Suppressor macrophage treated with lipopolysaccharide for 1 hour (primary cell): Measurements from ENCODE around the gene CDYL2.
"Not testable (repeated sequence)": the region's sequence is repeated elsewhere in the genome, so short reads cannot be mapped to it uniquely, and the experiment has no call there.

ENCODE experiments used
- DNase-seq, 3 donors: peaks; one replicate each; pipeline ENCODE4 v3.0.0-alpha.2; 2020 to 2022

Gene CDYL2

GRCh38 chr16:80804526-80805383 lies at the start of gene CDYL2:
Gene CDYL2, minus strand, starts transcription at chr16:80804598. Its CDS starts 425 bp downstream, at chr16:80804173.
- peak; percentile 78 to 95 (median 86) for DNase-seq

DNA sequence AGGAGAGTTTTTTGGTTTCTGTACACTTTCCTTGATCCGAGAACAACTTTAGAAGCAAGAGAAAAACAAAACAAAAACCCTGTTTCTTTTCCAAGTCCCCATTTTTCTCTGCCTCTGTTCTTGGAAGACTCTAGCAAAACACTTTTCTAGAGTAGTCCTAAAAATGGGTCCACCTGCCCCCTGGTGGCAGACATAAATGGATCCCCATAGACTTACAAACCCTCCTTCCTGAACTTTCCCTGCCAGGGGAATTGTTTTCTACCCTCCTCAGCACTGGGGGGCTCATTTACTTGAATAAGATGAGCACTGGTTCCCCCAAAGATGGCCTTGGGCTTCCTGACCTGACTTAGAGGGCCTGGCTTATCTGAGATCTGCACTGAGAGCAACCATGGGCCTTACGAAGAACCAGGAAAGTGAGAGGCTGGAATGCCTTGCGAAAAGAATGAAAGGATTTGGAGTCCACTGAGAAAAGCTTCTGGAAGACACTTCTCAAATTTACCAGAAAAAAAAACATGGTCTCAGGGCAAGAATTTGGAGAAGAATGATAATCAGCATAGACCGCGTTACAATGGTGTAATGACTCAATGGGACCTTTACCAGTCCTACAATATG lies 48.0 kb upstream of the CDYL2 start:
- peak; percentile 41 to 60 (median 42) for DNase-seq

DNA sequence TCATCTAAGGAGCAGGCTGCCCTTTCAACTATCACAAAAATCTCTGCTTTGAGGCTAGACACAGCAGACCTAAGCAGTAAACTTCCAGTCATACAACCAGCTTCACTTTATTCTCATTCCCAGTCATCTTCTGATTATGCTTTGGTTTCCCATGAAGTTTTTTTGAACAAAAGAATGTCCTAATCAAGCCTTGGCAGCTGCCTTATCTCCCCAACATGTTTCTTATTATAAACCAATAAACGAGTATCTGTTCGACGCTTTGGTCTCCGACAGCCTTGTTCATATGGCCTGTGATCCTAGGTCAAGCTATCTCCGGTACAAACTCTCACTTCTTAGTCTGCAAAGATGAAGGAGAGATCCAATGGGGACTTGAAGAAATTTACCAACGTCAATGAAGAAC lies 47.4 kb upstream of the CDYL2 start:
- DNase-seq = no peak

DNA sequence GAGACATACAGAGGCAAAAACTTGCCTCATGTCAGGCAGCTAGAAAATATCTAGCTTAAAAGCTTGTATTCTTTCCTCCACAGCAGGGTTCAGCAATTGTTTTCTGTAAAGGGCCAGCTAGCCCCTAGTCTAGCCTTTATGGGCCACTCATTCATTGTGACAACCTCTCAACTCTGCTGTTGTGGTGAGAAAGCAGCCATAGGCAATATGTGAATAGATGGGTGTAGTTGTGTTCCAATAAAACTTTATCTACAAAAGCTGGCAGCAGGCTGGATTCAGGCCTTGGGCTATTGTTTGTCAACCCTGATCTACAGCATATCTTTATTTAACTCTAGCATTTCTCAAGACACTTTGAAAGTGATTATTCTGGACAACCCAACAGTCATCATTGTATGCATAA lies 46.4 kb upstream of the CDYL2 start:
- DNase-seq = no peak

GRCh38 chr16:80848862-80849261 lies 44.5 kb upstream of the CDYL2 start:
- no peak for DNase-seq

GRCh38 chr16:80846680-80847079 lies 42.3 kb upstream of the CDYL2 start:
- DNase-seq = no peak

GRCh38 chr16:80846275-80846674 lies 41.9 kb upstream of the CDYL2 start:
- no peak for DNase-seq

- no peak for DNase-seq
Observed at GRCh38 chr16:80844395-80844794, 40.0 kb upstream of the CDYL2 start.

- DNase-seq = no peak
Observed at GRCh38 chr16:80841231-80841630, 36.8 kb upstream of the CDYL2 start.

GRCh38 chr16:80837533-80838147 lies 33.2 kb upstream of the CDYL2 start:
- no peak for DNase-seq

DNA sequence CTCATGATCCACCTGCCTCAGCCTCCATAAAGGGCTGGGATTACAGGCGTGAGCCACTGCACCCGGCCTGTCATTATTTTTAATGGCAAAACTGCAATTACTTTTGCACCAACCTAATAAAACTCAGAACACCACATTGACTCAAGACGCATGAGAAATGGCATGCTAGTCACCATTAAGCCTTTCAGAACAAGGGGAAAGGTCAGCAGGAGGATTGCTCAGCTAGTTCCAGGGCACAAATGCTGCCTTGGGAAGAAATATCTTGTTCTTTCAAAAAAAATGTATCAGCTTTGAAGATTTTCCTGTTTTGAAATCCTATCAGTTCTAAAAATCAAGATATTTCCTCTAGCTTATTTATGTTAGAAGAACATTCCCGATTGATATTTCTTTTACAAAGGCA lies 32.4 kb upstream of the CDYL2 start:
- DNase-seq = no peak

GRCh38 chr16:80836202-80836601 lies 31.8 kb upstream of the CDYL2 start:
- DNase-seq = no peak

DNA sequence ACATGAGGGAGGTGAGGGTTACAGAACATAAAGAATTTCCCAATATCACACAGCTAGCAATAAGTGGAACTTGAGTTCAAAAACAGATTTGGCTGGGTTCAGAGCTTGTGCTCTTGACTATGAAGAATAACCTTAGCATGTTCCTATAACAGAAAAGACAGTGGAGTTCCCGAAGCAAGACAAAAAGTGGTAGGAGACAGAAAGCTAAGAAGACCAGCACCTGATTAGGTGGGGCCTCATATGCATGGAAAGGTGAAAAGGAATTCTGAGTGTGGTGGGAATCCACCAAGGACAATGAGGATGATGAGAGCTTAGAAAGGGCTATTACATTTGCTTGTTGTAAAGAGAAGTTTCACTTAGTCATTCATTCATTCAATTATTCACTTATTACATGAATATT lies 26.6 kb upstream of the CDYL2 start:
- no peak for DNase-seq

GRCh38 chr16:80828495-80828894 lies 24.1 kb upstream of the CDYL2 start:
- no peak for DNase-seq

DNA sequence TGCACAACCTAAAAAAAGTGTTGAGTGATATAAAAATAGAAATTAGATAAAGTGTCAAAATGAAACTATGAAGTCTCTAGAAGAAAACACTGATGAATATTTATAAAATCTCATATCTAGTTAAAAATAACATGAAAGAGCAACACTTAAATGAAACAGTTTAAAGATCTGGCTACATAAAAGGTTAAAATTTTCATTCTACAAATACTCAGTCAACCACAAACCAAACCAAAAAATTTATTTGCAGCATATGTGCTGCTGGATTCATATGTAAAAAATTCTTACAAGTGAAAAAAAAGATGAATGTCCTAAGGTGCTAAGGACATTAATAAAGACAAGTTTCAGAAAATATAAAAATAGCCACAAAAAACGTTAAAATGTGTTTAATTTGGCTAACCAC lies 22.6 kb upstream of the CDYL2 start:
- DNase-seq = no peak

DNA sequence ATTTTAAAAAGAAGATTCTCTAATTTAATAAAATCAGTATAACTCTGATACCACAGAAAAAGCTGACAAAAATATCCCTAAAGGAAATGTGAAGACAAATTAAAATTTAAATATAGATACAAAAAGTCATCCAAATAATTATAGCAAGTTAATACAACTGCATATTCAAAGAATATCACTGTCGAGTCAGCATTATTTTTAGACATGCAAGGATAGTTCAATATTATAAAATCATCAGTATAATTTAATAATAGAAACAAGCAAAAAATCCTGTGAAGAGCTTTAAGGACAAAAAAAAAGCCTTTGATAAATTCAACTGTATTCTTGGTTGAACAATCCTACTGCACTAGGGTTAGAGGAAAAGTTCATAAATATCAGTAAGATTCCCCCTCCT lies 21.0 kb upstream of the CDYL2 start:
- DNase-seq = no peak

DNA sequence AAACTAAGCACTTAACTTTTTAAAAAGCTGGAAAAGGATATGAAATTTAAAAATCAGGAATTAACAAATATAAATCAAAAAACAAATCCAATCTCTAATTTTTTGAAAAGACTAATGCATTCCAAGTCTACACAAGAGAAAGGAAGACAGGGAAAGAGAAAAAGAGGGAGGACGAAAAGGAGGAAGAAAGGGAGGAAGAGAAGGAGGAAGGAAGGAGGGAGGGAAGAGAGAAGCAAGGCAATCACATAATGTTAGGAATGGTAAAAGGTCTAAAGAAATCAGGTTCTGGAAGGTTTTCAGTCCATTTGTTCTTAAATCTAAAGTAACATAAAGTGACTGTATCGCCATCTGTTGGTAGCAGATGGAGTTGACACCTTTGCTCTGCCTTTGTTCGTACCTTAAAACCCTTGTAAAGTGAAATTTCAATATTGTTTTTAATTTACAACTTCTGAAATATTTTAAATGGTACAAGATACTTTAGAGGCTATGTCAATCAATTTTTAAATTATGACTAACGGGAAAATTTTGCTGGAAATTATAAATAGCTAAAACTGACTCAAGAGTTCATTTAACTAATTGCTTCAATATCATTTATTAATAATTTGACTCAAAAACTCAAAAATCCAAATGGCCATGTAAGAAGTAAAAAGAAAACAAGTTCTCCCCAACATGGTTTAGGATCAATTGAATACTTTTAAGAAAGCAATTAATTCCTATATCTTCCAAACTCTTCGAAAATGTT lies 20.4 kb upstream of the CDYL2 start:
- DNase-seq = peak; percentile 62 to 83 (median 82)

DNA sequence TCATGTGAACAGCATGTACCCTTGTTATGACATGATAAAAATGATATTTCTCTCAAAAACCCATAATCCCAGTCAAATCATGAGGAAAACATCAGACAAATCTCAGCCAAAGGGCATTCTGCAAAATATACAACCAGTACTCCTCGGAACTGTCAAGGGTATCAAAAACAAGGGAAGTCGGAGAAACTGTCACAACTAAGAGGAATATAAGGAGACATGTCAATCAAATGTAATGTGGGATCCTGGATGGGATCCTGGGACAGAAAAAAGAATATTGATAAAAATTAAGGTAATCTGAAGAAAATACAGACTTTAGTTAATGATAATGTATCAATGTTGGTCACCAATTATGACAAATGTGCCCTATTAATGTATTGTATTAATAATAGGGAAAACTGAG lies 15.6 kb upstream of the CDYL2 start:
- DNase-seq = no peak

DNA sequence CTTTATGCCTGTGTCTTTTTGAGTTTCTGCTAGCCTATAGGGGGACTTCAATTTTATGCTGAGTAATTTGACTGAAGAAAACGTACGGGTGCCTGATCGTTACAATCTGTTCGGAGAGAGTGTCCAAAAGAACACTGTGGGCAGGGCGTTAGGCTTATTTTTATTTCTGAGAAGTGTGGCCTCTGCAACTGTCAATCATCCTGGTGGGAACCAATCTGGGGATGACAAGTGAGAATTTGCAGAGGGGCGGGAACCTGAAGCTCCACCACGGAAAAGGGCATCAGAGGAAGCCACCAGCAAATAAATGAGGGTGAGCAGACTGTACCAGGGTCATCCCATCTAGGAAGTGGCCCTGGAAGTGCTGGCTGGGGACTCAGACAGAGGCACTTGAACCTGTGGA lies 12.0 kb upstream of the CDYL2 start:
- DNase-seq = no peak

DNA sequence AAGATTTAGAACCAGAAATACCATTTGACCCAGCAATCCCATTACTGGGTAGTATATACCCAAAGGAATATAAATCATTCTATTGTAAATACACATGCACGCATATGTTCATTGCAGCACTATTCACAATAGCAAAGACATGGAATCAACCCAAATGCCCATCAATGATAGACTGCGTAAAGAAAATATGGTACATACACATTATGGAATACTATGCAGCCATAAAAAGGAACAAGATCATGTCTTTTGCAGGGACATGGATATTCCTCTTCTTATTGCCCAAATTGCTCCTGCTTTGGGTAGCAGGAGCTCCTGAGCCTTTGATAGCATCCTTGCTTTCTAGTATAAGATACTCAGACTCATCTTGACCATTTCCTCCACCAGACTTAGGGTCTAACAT lies 10.9 kb upstream of the CDYL2 start:
- not testable (repeated sequence) for DNase-seq

GRCh38 chr16:80812593-80812992 lies 8.2 kb upstream of the CDYL2 start:
- no peak for DNase-seq

DNA sequence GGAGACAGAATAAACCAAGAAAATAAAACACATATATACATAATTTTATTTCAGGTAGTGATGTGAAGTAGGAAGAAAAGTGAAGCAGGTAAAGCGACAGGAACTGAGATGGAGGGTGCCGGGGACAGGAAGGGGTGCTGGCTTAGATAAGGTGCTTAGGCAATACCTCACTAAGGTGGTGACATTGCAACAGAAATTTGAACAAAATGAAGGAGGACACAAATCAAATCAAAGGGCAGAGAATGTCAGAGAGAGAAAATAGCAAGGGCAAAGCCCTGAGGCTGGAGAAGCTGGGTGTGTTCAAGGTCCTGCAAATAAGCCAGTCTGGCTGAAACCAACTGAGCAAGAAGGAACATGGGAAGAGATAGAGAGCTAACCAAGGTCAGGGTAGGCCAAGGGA lies 5.0 kb upstream of the CDYL2 start:
- no peak for DNase-seq

DNA sequence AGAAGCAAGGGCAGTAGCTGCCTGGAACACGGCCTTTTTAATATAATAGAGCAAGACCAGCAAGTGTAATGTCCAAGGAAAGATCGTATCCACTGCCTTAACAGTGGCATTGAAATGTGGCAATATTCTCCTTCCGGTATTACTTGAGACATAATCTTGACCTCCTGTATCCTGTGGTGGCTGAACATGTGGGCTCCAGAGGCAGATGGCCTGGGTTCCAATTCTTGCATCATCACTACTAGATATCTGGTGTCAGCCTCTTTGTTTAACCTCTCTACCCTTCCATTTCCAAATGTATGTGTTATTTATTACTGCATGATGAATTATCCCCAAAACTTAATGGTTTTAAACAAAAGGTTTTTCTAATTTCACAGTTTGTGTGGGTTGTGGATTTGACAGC lies 3.5 kb upstream of the CDYL2 start:
- no peak for DNase-seq
